ENCODE results near the gene NFS1. TPM values are rescaled to one million over a fixed set of nuclear protein-coding genes. Genes with fewer than 3 reads are reported as not detected.

The NFS1 gene
- total RNA-seq, 1 donor from 2014 or later, result 19.5 TPM

DNA sequence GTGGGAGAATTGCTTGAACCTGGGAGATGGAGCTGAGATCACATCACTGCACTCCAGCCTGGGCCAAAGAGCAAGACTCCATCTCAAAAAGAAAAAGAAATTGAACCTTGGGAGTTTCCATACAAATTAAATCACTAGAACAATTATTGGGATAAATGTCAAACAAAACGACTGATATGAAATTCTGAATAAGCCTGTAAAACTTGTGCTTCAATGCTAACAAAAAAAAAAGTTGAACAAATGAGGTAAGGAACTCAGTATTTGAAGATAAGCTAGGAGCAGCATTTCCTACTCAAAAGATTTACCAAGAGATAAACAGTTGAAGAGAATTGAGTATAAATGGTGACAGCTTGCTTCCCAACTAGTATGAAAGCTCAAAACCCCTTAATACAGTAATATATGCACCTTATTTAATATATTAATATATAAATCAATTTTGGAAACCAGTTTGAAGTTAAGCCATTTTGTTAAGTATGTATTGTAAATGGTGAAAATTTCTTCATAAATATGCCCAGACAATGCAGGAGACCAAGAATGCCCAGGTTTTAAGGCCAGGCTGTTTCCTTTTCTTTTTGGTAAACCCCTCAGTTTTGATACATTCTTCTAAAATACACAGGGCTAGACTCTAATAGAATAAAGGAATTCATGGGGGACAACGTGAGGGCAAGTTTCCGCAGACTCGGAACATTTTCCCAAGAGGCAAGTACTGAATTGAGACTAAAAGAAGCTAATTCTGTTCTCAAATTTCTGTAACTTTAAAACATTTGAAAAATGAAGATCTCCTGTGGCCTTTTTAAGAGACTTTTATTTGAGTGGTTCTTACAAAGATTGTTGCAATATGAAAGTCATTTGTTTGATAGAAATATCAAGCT, 3.9 kb upstream of the NFS1 start:
- intact Hi-C loops (cut with DNase I), result no loop called here
- H3K27me3 ChIP-seq, result no peaks in the 10 kb centered on the region
- no peak for DNase-seq
- H3K4me3 ChIP-seq, result no peak overlapping the region
- H3K36me3 ChIP-seq, result peaks cover 70% of the 10 kb centered on the region
- H3K4me1 ChIP-seq, result peaks cover 14% of the 10 kb centered on the region
- ATAC-seq, result no peak
- H3K9me3 ChIP-seq, result no peaks in the 10 kb centered on the region
- TF ChIP-seq CTCF (IDR thresholded peaks at IDR 0.05), result no peak
- H3K27ac ChIP-seq, result no peak overlapping the region

DNA sequence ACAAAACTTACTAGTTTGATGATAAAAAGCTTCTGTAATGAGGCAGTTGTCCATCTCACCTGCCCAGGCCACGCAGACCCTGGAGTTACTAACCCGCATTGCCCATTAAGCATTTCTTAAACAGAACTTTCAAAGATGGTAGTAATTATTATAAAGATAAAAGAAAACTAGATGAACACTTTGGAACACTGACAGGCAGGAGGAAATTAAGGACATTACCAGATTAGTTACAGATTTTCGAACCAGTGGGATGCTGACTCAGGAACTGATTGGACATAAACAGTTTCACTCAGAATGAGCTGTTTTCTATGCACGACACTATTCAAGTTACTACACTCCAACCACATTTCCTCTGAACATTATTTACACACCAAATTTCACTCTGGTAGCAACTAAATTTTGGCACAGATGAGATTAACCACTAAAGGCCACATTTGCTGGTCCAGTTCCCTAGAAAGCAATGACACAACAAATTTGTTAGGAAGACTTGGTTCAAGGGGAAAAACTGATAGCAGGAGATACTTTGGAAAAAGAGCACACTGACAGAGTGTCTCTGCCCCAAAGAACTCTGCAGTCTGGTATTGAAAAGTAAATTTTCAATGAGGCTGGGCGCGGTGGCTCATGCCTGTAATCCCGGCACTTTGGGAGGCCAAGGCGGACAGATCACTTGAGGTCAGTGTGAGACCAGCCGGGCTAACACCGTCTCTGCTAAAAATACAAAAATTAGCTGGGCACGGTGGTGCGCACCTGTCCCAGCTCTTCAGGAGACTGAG, 3.1 kb upstream of the NFS1 start:
- Histone ChIP-seq H3K9me3 (no peaks in the 10 kb centered on the region), H3K27ac (no peak overlapping the region), H3K4me3 (no peak overlapping the region), H3K27me3 (no peaks in the 10 kb centered on the region), H3K4me1 (peaks cover 17% of the 10 kb centered on the region), H3K36me3 (peaks cover 62% of the 10 kb centered on the region)
- DNase-seq (peak; percentile 50), ATAC-seq (no peak)
- TF ChIP-seq CTCF (IDR thresholded peaks at IDR 0.05), result no peak
- intact Hi-C loops (cut with DNase I), result no loop called here

- peak; percentile 30 for DNase-seq
- no peak for ATAC-seq
These were observed 1.5 kb upstream of the NFS1 start for GRCh38 chr20:35700625-35701148.

GRCh38 chr20:35699957-35700624, 939 bp upstream of the NFS1 start:
- Histone ChIP-seq H3K4me1 (peaks cover 17% of the 10 kb centered on the region), H3K9me3 (no peaks in the 10 kb centered on the region), H3K27ac (peak overlapping the region; percentile 87), H3K27me3 (no peaks in the 10 kb centered on the region), H3K36me3 (peaks cover 53% of the 10 kb centered on the region), H3K4me3 (peak overlapping the region; percentile 69)
- intact Hi-C loops (cut with DNase I), result no loop called here
- ATAC-seq, result no peak
- no peak for TF ChIP-seq CTCF (IDR thresholded peaks at IDR 0.05)
- no peak for DNase-seq

More at GRCh38 chr20:35700625-35701148, 1.5 kb upstream of the NFS1 start:
- no peaks in the 10 kb centered on the region for H3K9me3 ChIP-seq
- H3K4me3 ChIP-seq, result peak overlapping the region; percentile 69
- TF ChIP-seq CTCF (IDR thresholded peaks at IDR 0.05), result no peak
- intact Hi-C loops (cut with DNase I), result no loop called here
- H3K4me1 ChIP-seq, result peaks cover 17% of the 10 kb centered on the region
- no peak overlapping the region for H3K27ac ChIP-seq
- peaks cover 53% of the 10 kb centered on the region for H3K36me3 ChIP-seq
- H3K27me3 ChIP-seq, result no peaks in the 10 kb centered on the region

GRCh38 chr20:35698298-35699126, 640 bp downstream of the NFS1 start:
- H3K27me3 ChIP-seq, result no peaks in the 10 kb centered on the region
- peaks cover 17% of the 10 kb centered on the region for H3K4me1 ChIP-seq
- DNase-seq (peak; percentile 28), ATAC-seq (peak; percentile 48)
- H3K36me3 ChIP-seq, result peaks cover 53% of the 10 kb centered on the region
- H3K27ac ChIP-seq, result peak overlapping the region; percentile 87
- peak overlapping the region; percentile 69 for H3K4me3 ChIP-seq
- H3K9me3 ChIP-seq, result no peaks in the 10 kb centered on the region
- no peak for TF ChIP-seq CTCF (IDR thresholded peaks at IDR 0.05)
- intact Hi-C loops (cut with DNase I), result no loop called here

All from upper lobe of right lung (tissue), 1 donor.